K562 (cell line): Measurements from ENCODE around the gene FAM83D. TPM values are rescaled to one million over a fixed set of nuclear protein-coding genes. Genes with fewer than 3 reads are reported as not detected.

ENCODE experiments used
- CREM ChIP-seq: IDR thresholded peaks from 2 replicates; pipeline ENCODE4 v1.6.1; 2014; ENCODE audit warnings: antibody characterized with exemption, low read depth
- HMBOX1 ChIP-seq: sonication (generic); IDR thresholded peaks from 2 replicates; pipeline ENCODE4 v1.6.1; 2016
- KHSRP ChIP-seq: fragments of 450-650 bp; IDR thresholded peaks from 2 replicates; pipeline ENCODE4 v1.6.1; 2017
- PHF20 ChIP-seq: fragments of 450-650 bp; IDR thresholded peaks from 2 replicates; pipeline ENCODE4 v1.6.1; 2018; ENCODE audit not compliant: partially characterized antibody
- POLR2A ChIP-seq: fragments of 450-650 bp; conservative IDR thresholded peaks from 2 replicates; pipeline ENCODE4 v1.6.1; 2016
- RBM34 ChIP-seq: fragments of 200-400 bp; formaldehyde crosslinking; IDR thresholded peaks from 2 replicates; pipeline ENCODE4 v1.6.1; 2018; ENCODE audit warnings: low read length, borderline replicate concordance; ENCODE audit not compliant: insufficient read depth
- SAFB ChIP-seq: fragments of 200-400 bp; formaldehyde crosslinking; IDR thresholded peaks from 2 replicates; pipeline ENCODE4 v1.6.1; 2017; ENCODE audit warnings: low read depth, low read length, borderline replicate concordance
- SP1 ChIP-seq: sonication (generic); formaldehyde crosslinking; IDR thresholded peaks from 2 replicates; pipeline ENCODE4 v1.8.1; 2022; ENCODE audit warnings: mild to moderate bottlenecking, missing genetic modification reagents
- TAL1 ChIP-seq: fragments of 450-650 bp; IDR thresholded peaks from 2 replicates; pipeline ENCODE4 v1.6.1; 2016; ENCODE audit warnings: mild to moderate bottlenecking
- WHSC1 ChIP-seq: IDR thresholded peaks from one replicate; pipeline ENCODE4 v1.6.1; 2012; ENCODE audit warnings: low read length, control low read depth, inconsistent platforms
- ZNF407 ChIP-seq: fragments of 450-650 bp; IDR thresholded peaks from 2 replicates; pipeline ENCODE4 v1.6.1; 2016; ENCODE audit warnings: low read depth
- ZNF766 ChIP-seq: fragments of 200-800 bp; sonication (Bioruptor generic); conservative IDR thresholded peaks from 2 replicates; pipeline ENCODE4 v1.6.1; 2016; ENCODE audit warnings: missing genetic modification characterization, missing compliant biosample characterization
- polyA plus RNA-seq, 8 experiments: library from polyadenylated mRNA; depleted of rRNA in 4 of 8; stranded (reverse) in 5 of 8; unstranded in 3 of 8; fragments of >200 nt; fragmentation: Nextera tagmentation in 2 of 8; fragmentation: Illumina TruSeq in 1 of 8; extraction: Ambion mirVana in 2 of 8; extraction: Trizol in 1 of 8; gene quantifications; 2 replicates each; pipeline versions ENCODE4 v1.2.1 to v1.2.3, GENCODE V29; 2011 to 2014; ENCODE audit warnings: inconsistent platforms in 1 of 8, missing spikeins in 1 of 8
- total RNA-seq, 7 experiments: library from RNA; depleted of rRNA in 6 of 7; stranded (reverse); fragments of >200 nt in 6 of 7; fragmentation: Illumina TruSeq in 2 of 7; extraction: Trizol in 2 of 7; gene quantifications; 2 replicates each; pipeline versions ENCODE4 v1.2.1 to v1.2.3, GENCODE V29; 2011 to 2021; ENCODE audit warnings: low replicate concordance in 1 of 7
- TF ChIP-seq, protein P1 (sequence below): sonication (generic); formaldehyde crosslinking; IDR thresholded peaks from 2 replicates; pipeline ENCODE4 v1.8.0; 2022; ENCODE audit warnings: mild to moderate bottlenecking, missing genetic modification reagents, borderline replicate concordance
- TF ChIP-seq, protein P2 (sequence below): fragments of 450-650 bp; IDR thresholded peaks from 2 replicates; pipeline ENCODE4 v1.6.1; 2014; ENCODE audit warnings: low read depth, mild to moderate bottlenecking, moderate library complexity, borderline replicate concordance

The FAM83D gene
- total and polyA plus RNA-seq, 9 of the 15 experiments (the other 6 are each of a cell fraction or from before 2014, with no cell fraction given) = 8.2 to 66.1 (median 43.5) TPM

DNA sequence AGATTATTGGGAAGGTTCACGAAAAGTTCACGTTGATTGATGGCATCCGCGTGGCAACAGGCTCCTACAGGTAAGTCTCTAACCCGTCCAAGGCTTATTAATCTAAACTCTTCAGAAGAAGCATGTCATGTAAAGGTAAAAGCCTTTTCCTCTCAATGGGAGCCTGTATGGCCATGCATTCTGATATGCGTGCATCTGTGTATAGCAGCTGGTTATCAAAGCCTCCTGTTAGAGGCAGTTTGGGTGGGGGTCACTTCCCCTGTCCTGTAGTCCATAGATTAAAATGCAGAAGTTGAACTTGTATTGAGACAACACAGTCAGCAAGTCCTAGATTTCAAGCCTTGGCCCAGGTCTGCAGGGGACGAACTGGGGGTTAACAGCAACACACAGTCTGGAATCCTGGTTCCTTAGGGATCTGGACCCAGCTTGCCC, 21.7 kb downstream of the FAM83D start (continued):
- TF ChIP-seq ZNF407 = no peak; the same call in 1 of the 2 replicates
- TF ChIP-seq RBM34 = no peak
- TF ChIP-seq WHSC1 = no peak
- TF ChIP-seq, protein P1, sequence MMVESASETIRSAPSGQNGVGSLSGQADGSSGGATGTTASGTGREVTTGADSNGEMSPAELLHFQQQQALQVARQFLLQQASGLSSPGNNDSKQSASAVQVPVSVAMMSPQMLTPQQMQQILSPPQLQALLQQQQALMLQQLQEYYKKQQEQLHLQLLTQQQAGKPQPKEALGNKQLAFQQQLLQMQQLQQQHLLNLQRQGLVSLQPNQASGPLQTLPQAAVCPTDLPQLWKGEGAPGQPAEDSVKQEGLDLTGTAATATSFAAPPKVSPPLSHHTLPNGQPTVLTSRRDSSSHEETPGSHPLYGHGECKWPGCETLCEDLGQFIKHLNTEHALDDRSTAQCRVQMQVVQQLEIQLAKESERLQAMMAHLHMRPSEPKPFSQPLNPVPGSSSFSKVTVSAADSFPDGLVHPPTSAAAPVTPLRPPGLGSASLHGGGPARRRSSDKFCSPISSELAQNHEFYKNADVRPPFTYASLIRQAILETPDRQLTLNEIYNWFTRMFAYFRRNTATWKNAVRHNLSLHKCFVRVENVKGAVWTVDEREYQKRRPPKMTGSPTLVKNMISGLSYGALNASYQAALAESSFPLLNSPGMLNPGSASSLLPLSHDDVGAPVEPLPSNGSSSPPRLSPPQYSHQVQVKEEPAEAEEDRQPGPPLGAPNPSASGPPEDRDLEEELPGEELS (CRISPR knock-in tag) = no peak
- TF ChIP-seq, protein P2, sequence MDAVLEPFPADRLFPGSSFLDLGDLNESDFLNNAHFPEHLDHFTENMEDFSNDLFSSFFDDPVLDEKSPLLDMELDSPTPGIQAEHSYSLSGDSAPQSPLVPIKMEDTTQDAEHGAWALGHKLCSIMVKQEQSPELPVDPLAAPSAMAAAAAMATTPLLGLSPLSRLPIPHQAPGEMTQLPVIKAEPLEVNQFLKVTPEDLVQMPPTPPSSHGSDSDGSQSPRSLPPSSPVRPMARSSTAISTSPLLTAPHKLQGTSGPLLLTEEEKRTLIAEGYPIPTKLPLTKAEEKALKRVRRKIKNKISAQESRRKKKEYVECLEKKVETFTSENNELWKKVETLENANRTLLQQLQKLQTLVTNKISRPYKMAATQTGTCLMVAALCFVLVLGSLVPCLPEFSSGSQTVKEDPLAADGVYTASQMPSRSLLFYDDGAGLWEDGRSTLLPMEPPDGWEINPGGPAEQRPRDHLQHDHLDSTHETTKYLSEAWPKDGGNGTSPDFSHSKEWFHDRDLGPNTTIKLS = peak; percentile 81; the same call in 1 of the 2 replicates
- TF ChIP-seq KHSRP = peak; percentile 89
- peak; percentile 99 for TF ChIP-seq TAL1
- peak; percentile 79 for TF ChIP-seq HMBOX1
- TF ChIP-seq SAFB = no peak
- peak; percentile 36; the same call in 1 of the 2 replicates for TF ChIP-seq POLR2A
- TF ChIP-seq CREM = peak; percentile 86
- TF ChIP-seq ZNF766 (CRISPR knock-in tag) = peak; percentile 95
- no peak for TF ChIP-seq PHF20
- TF ChIP-seq SP1 (CRISPR knock-in tag) = peak; percentile 63; the same call in 1 of the 2 replicates
